Fibroblast of lung (primary cell): ENCODE data around the gene MEMO1.

Experiments
- EZH2 ChIP-seq: IDR thresholded peaks from 2 replicates; pipeline ENCODE4 v1.5.1; 2012; ENCODE audit warnings: low read length, control low read depth, mild to moderate bottlenecking; ENCODE audit errors: missing control alignments
- TF ChIP-seq, protein P1 (sequence below), 2 donors: IDR thresholded peaks in 1 of 2; conservative IDR thresholded peaks in 1 of 2; 1 replicate in 1 of 2; 2 replicates in 1 of 2; pipeline ENCODE4 v1.5.1; 2011 to 2012; ENCODE audit warnings: low read length in 2 of 2, control low read depth in 1 of 2, inconsistent platforms in 1 of 2, low read depth in 1 of 2, mild to moderate bottlenecking in 1 of 2

DNA sequence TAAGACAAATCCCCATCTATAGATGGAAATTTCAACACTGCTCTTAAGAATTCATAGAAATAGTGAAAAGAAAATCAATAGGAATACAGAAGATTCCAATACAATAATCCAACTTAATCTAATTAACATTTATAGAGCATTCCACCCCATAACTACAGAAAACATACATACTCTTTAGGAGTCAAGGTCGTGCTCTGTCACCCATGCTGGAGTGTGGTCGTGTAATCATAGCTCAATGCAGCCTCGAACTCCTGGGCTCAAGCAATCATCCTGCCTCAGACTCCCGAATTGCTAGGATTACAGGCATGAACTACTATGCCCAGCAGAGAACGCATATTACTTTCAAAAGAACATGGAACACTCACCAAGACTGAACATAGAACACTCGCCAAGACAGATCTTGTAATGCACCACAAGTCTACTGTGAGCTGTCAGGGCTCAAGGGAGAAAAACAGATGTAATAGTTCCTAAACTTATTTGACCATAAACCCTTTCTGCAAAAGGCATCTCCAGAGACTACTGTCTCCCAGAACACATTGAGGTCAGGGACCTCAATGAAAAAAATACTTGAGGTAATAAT, 14.1 kb downstream of the MEMO1 start:
- TF ChIP-seq, protein P1, sequence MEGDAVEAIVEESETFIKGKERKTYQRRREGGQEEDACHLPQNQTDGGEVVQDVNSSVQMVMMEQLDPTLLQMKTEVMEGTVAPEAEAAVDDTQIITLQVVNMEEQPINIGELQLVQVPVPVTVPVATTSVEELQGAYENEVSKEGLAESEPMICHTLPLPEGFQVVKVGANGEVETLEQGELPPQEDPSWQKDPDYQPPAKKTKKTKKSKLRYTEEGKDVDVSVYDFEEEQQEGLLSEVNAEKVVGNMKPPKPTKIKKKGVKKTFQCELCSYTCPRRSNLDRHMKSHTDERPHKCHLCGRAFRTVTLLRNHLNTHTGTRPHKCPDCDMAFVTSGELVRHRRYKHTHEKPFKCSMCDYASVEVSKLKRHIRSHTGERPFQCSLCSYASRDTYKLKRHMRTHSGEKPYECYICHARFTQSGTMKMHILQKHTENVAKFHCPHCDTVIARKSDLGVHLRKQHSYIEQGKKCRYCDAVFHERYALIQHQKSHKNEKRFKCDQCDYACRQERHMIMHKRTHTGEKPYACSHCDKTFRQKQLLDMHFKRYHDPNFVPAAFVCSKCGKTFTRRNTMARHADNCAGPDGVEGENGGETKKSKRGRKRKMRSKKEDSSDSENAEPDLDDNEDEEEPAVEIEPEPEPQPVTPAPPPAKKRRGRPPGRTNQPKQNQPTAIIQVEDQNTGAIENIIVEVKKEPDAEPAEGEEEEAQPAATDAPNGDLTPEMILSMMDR (conservative IDR thresholded peaks at IDR 0.05 in 1 of 2, IDR thresholded peaks at IDR 0.05 in 1 of 2; ENCODE audit: low read depth in 1 of 2, low read length in 2 of 2) = no peak
- no peak for TF ChIP-seq EZH2
